Vagina (tissue), 2 donors: ENCODE results near the gene HSBP1L1. TPM values are rescaled to one million over a fixed set of nuclear protein-coding genes. Genes with fewer than 3 reads are reported as not detected.

ENCODE experiments used
- DNase-seq, 2 donors: peaks; one replicate each; pipeline ENCODE4 v3.0.0-alpha.2; 2017; ENCODE audit errors: extremely low spot score in 2 of 2
- H3K27ac ChIP-seq: fragments of 200-600 bp; sonication (generic); one replicate; pipeline ENCODE4 v1.5.1; 2019
- H3K27me3 ChIP-seq: fragments of 200-600 bp; sonication (generic); one replicate; pipeline ENCODE4 v1.5.1; 2019
- H3K36me3 ChIP-seq, 2 donors: fragments of 200-600 bp; sonication (generic); one replicate each; pipeline ENCODE4 v1.5.1; 2017 to 2019
- H3K4me1 ChIP-seq: fragments of 200-600 bp; sonication (generic); one replicate; pipeline ENCODE4 v1.5.1; 2019
- H3K4me3 ChIP-seq, 2 donors: fragments of 200-600 bp; sonication (generic); 1 replicate in 1 of 2; 2 replicates in 1 of 2; pipeline ENCODE4 v1.5.1; 2016 to 2019
- H3K9me3 ChIP-seq: fragments of 200-600 bp; sonication (generic); one replicate; pipeline ENCODE4 v1.5.1; 2019
- CTCF ChIP-seq, 3 experiments: fragments of 450-650 bp in 2 of 3; fragments of 200-600 bp in 1 of 3; sonication (generic) in 1 of 3; IDR thresholded peaks; one replicate each; pipeline ENCODE4 v1.5.1; 2017 to 2019; ENCODE audit warnings: antibody characterized with exemption in 3 of 3, mild to moderate bottlenecking in 2 of 3, moderate library complexity in 2 of 3
- POLR2A ChIP-seq, 2 donors: fragments of 450-650 bp; IDR thresholded peaks; one replicate each; pipeline ENCODE4 v1.6.1; 2017; ENCODE audit warnings: antibody characterized with exemption in 2 of 2, mild to moderate bottlenecking in 2 of 2, moderate library complexity in 2 of 2
- POLR2AphosphoS5 ChIP-seq, 2 donors: sonication (generic); formaldehyde crosslinking; IDR thresholded peaks; one replicate each; pipeline ENCODE4 v1.9.0; 2017; ENCODE audit warnings: antibody characterized with exemption in 2 of 2, mild to moderate bottlenecking in 2 of 2, low read depth in 1 of 2; ENCODE audit not compliant: insufficient read depth in 1 of 2
- intact Hi-C: fragments of 100-400 bp; cut with DNase I; formaldehyde crosslinking; loops from one replicate; pipeline ENCODE4 v1.15.1; 2023
- total RNA-seq: library from RNA; depleted of rRNA; stranded (reverse); fragments of >200 nt; gene quantifications from one replicate; pipeline ENCODE4 v1.2.3, GENCODE V29; 2016

Gene HSBP1L1
- total RNA-seq, 1 donor from 2014 or later = 32.2 TPM

- H3K27ac ChIP-seq = no peak overlapping the region
- H3K27me3 ChIP-seq = no peaks in the 10 kb centered on the region
- intact Hi-C loops = no loop called here
- H3K4me3 ChIP-seq = no peak overlapping the region
- no peak for TF ChIP-seq POLR2AphosphoS5 (IDR thresholded peaks at IDR 0.05; ENCODE audit: insufficient read depth in 1 of 2, low read depth in 1 of 2)
- no peak for TF ChIP-seq POLR2A (IDR thresholded peaks at IDR 0.05)
- TF ChIP-seq CTCF (IDR thresholded peaks at IDR 0.05) = no peak
- H3K9me3 ChIP-seq = no peaks in the 10 kb centered on the region
- H3K36me3 ChIP-seq = peaks cover 0 to 32% of the 10 kb centered on the region in 2 donors
- no peak for DNase-seq
- peaks cover 8% of the 10 kb centered on the region for H3K4me1 ChIP-seq
Observed at GRCh38 chr18:79974025-79974654, 9.7 kb downstream of the HSBP1L1 start.

GRCh38 chr18:79975043-79975442 is 10.6 kb downstream of the HSBP1L1 start:
- no peak for DNase-seq
- intact Hi-C loops = no loop called here
- Histone ChIP-seq H3K27ac (no peak overlapping the region), H3K36me3 (peaks cover 0 to 31% of the 10 kb centered on the region in 2 donors), H3K27me3 (no peaks in the 10 kb centered on the region), H3K4me1 (peaks cover 8% of the 10 kb centered on the region), H3K9me3 (no peaks in the 10 kb centered on the region), H3K4me3 (no peak overlapping the region)
- TF ChIP-seq POLR2AphosphoS5 (IDR thresholded peaks at IDR 0.05; ENCODE audit: insufficient read depth in 1 of 2, low read depth in 1 of 2) = no peak
- no peak for TF ChIP-seq POLR2A (IDR thresholded peaks at IDR 0.05)

- no peaks in the 10 kb centered on the region for H3K27me3 ChIP-seq
- no peak overlapping the region for H3K4me3 ChIP-seq
- H3K36me3 ChIP-seq = peaks cover 0 to 22% of the 10 kb centered on the region in 2 donors
- TF ChIP-seq CTCF (IDR thresholded peaks at IDR 0.05) (no peak), POLR2A (IDR thresholded peaks at IDR 0.05) (no peak), POLR2AphosphoS5 (IDR thresholded peaks at IDR 0.05; ENCODE audit: insufficient read depth in 1 of 2, low read depth in 1 of 2) (no peak)
- intact Hi-C loops = no loop called here
- no peak for DNase-seq
- H3K27ac ChIP-seq = no peak overlapping the region
- H3K4me1 ChIP-seq = peaks cover 8% of the 10 kb centered on the region
- no peaks in the 10 kb centered on the region for H3K9me3 ChIP-seq
Observed at GRCh38 chr18:79975985-79976680, 11.7 kb downstream of the HSBP1L1 start.

- Histone ChIP-seq H3K36me3 (peaks cover 0 to under 1% of the 10 kb centered on the region in 2 donors), H3K4me1 (peaks cover 19% of the 10 kb centered on the region), H3K4me3 (no peak overlapping the region), H3K27me3 (no peaks in the 10 kb centered on the region), H3K9me3 (no peaks in the 10 kb centered on the region), H3K27ac (no peak overlapping the region)
- no peak for DNase-seq
- intact Hi-C loops = no loop called here
- TF ChIP-seq POLR2AphosphoS5 (IDR thresholded peaks at IDR 0.05; ENCODE audit: insufficient read depth in 1 of 2, low read depth in 1 of 2) = no peak
- no peak for TF ChIP-seq CTCF (IDR thresholded peaks at IDR 0.05)
- no peak for TF ChIP-seq POLR2A (IDR thresholded peaks at IDR 0.05)
Observed at GRCh38 chr18:79979843-79980242, 15.4 kb downstream of the HSBP1L1 start.

- Histone ChIP-seq H3K4me3 (no peak overlapping the region), H3K36me3 (peaks cover 0 to 6% of the 10 kb centered on the region in 2 donors), H3K27ac (no peak overlapping the region), H3K27me3 (no peaks in the 10 kb centered on the region), H3K4me1 (peaks cover 25% of the 10 kb centered on the region), H3K9me3 (no peaks in the 10 kb centered on the region)
- intact Hi-C loops = no loop called here
- no peak for TF ChIP-seq CTCF (IDR thresholded peaks at IDR 0.05)
- TF ChIP-seq POLR2AphosphoS5 (IDR thresholded peaks at IDR 0.05; ENCODE audit: insufficient read depth in 1 of 2, low read depth in 1 of 2) = no peak
- TF ChIP-seq POLR2A (IDR thresholded peaks at IDR 0.05) = no peak
- DNase-seq = no peak
Observed at GRCh38 chr18:79980585-79980984, 16.1 kb downstream of the HSBP1L1 start.
